Vagina (tissue), 1 donor: ENCODE results near the gene PLD5. TPM values are rescaled to one million over a fixed set of nuclear protein-coding genes. Genes with fewer than 3 reads are reported as not detected.

Source experiments
- small RNA-seq: library from RNA; depleted of rRNA; stranded (forward); fragments of <200 nt; gene quantifications from one replicate; pipeline ENCODE3, GENCODE V24; 2016
- total RNA-seq: library from RNA; depleted of rRNA; stranded (reverse); fragments of >200 nt; gene quantifications from one replicate; pipeline ENCODE4 v1.2.3, GENCODE V29; 2016

The PLD5 gene
- total RNA-seq, 1 donor from 2014 or later = 1.5 TPM

Small RNA genes lying within 50 kb of the gene (small RNA-seq; reads per million reads assigned to genes)
- not detected for gene AL360271.2
- gene RN7SKP12 = not detected
